Measurements from ENCODE around the gene MICU2.
A peak's percentile ranks its signal among the peaks of the same experiment; 100 is the strongest.

MICU2 gene

GRCh38 chr13:21638319-21639282 is 34.6 kb upstream of the MICU2 start:
- Histone ChIP-seq H3K79me2 (ENCODE audit: insufficient read depth, low read length) (no peaks in the 10 kb centered on the region), H3K27ac (ENCODE audit: low read depth, low read length, poor library complexity, severe bottlenecking) (no peak overlapping the region), H2AFZ (ENCODE audit: low read length) (no peak overlapping the region), H3K4me2 (ENCODE audit: low read length) (no peak overlapping the region), H3K9me3 (ENCODE audit: low read length) (no peaks in the 10 kb centered on the region), H3K27me3 (ENCODE audit: insufficient read depth, low read length) (peaks cover 4% of the 10 kb centered on the region; the same call in 1 of the 2 replicates), H3K9ac (ENCODE audit: low read length) (no peak overlapping the region), H3F3A (ENCODE audit: insufficient read depth, low read length) (no peaks in the 10 kb centered on the region), H3K36me3 (ENCODE audit: insufficient read depth, low read length) (no peaks in the 10 kb centered on the region), H3K4me3 (ENCODE audit: low read depth, low read length, poor library complexity, severe bottlenecking) (no peak overlapping the region), H4K20me1 (ENCODE audit: insufficient read depth, low read length) (no peaks in the 10 kb centered on the region), H3K9me2 (ENCODE audit: low read depth, low read length) (no peaks in the 10 kb centered on the region), H3K4me1 (ENCODE audit: insufficient read depth, low read length, severe bottlenecking) (no peaks in the 10 kb centered on the region)
- TF ChIP-seq EZH2 (IDR thresholded peaks at IDR 0.05; ENCODE audit: borderline replicate concordance, low read length), result no peak
- peak; percentile 83 for TF ChIP-seq CTCF (IDR thresholded peaks at IDR 0.05; ENCODE audit: low read length)

GRCh38 chr13:21637296-21637695 is 33.3 kb upstream of the MICU2 start:
- no peak overlapping the region for H3K27ac ChIP-seq (ENCODE audit: low read depth, low read length, poor library complexity, severe bottlenecking)
- H3K4me2 ChIP-seq (ENCODE audit: low read length), result no peak overlapping the region
- H3F3A ChIP-seq (ENCODE audit: insufficient read depth, low read length), result no peaks in the 10 kb centered on the region
- no peak overlapping the region for H3K4me3 ChIP-seq (ENCODE audit: low read depth, low read length, poor library complexity, severe bottlenecking)
- H3K9ac ChIP-seq (ENCODE audit: low read length), result no peak overlapping the region
- no peak overlapping the region for H2AFZ ChIP-seq (ENCODE audit: low read length)
- H4K20me1 ChIP-seq (ENCODE audit: insufficient read depth, low read length), result no peaks in the 10 kb centered on the region
- no peaks in the 10 kb centered on the region for H3K9me3 ChIP-seq (ENCODE audit: low read length)
- no peak for TF ChIP-seq CTCF (IDR thresholded peaks at IDR 0.05; ENCODE audit: low read length)
- TF ChIP-seq EZH2 (IDR thresholded peaks at IDR 0.05; ENCODE audit: borderline replicate concordance, low read length), result no peak
- no peaks in the 10 kb centered on the region for H3K36me3 ChIP-seq (ENCODE audit: insufficient read depth, low read length)
- no peaks in the 10 kb centered on the region for H3K9me2 ChIP-seq (ENCODE audit: low read depth, low read length)
- H3K27me3 ChIP-seq (ENCODE audit: insufficient read depth, low read length), result peaks cover 4% of the 10 kb centered on the region; the same call in 1 of the 2 replicates
- H3K4me1 ChIP-seq (ENCODE audit: insufficient read depth, low read length, severe bottlenecking), result no peaks in the 10 kb centered on the region
- H3K79me2 ChIP-seq (ENCODE audit: insufficient read depth, low read length), result no peaks in the 10 kb centered on the region

- H3K27me3 ChIP-seq (ENCODE audit: insufficient read depth, low read length), result peaks cover 4% of the 10 kb centered on the region; the same call in 1 of the 2 replicates
- H2AFZ ChIP-seq (ENCODE audit: low read length), result no peak overlapping the region
- no peaks in the 10 kb centered on the region for H3K4me1 ChIP-seq (ENCODE audit: insufficient read depth, low read length, severe bottlenecking)
- H3K9ac ChIP-seq (ENCODE audit: low read length), result no peak overlapping the region
- no peak overlapping the region for H3K27ac ChIP-seq (ENCODE audit: low read depth, low read length, poor library complexity, severe bottlenecking)
- H3K36me3 ChIP-seq (ENCODE audit: insufficient read depth, low read length), result no peaks in the 10 kb centered on the region
- no peak overlapping the region for H3K4me3 ChIP-seq (ENCODE audit: low read depth, low read length, poor library complexity, severe bottlenecking)
- no peaks in the 10 kb centered on the region for H3K79me2 ChIP-seq (ENCODE audit: insufficient read depth, low read length)
- no peaks in the 10 kb centered on the region for H3K9me2 ChIP-seq (ENCODE audit: low read depth, low read length)
- H3K4me2 ChIP-seq (ENCODE audit: low read length), result no peak overlapping the region
- H3K9me3 ChIP-seq (ENCODE audit: low read length), result peaks cover 3% of the 10 kb centered on the region; the same call in 1 of the 2 replicates
- no peaks in the 10 kb centered on the region for H3F3A ChIP-seq (ENCODE audit: insufficient read depth, low read length)
- TF ChIP-seq CTCF (IDR thresholded peaks at IDR 0.05; ENCODE audit: low read length) (no peak), EZH2 (IDR thresholded peaks at IDR 0.05; ENCODE audit: borderline replicate concordance, low read length) (no peak)
- no peaks in the 10 kb centered on the region for H4K20me1 ChIP-seq (ENCODE audit: insufficient read depth, low read length)
These were observed 32.7 kb upstream of the MICU2 start for GRCh38 chr13:21636656-21637055.
